Measurements from ENCODE around the gene MUC6.

DNA sequence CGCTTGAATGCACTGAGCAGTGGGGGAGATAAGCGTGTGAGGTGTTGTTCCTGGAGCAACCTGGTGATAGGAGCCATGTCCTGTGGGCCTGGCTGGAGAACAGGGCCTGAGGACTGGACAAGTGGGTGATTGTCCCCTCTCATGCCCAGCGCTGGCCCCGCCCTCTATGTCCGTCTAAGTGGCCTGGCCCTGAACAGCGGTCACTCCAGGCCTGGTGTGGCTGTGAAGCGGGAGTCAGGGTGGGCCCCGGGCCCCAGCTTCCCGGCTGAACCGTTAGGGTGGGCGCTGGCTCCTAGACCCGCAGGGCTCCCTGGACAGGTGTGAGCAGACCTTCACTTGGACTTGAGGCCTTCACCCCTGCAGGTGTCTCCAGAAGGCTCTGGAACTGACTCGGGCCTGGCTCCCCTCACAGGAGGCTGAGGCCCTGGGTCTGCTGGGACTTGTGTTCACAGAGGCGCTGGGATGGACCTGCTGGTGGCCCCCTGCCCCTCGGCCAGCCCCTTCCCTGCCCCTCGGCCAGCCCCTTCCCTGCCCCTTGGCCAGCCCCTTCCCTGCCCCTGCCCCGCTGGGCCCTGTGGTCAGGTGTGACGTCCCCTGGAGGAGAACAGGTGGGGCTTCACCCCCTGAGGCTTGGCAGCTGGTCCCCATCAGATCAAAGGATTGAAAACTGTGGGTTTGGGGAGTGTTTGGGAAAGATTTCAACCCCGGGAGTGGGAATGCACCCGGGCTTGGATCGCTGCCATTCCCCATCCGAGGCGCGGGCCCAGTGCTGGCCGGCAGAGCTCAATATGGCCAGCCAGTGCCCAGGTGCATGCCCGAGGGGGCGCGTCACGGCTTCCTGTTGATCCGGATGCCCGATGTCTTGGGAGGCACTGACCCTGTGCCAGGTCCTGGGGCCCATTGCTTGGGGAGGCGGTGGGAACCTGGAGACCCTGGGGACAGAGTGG lies 3.2 kb upstream of the MUC6 start:
- TF ChIP-seq, protein P1, sequence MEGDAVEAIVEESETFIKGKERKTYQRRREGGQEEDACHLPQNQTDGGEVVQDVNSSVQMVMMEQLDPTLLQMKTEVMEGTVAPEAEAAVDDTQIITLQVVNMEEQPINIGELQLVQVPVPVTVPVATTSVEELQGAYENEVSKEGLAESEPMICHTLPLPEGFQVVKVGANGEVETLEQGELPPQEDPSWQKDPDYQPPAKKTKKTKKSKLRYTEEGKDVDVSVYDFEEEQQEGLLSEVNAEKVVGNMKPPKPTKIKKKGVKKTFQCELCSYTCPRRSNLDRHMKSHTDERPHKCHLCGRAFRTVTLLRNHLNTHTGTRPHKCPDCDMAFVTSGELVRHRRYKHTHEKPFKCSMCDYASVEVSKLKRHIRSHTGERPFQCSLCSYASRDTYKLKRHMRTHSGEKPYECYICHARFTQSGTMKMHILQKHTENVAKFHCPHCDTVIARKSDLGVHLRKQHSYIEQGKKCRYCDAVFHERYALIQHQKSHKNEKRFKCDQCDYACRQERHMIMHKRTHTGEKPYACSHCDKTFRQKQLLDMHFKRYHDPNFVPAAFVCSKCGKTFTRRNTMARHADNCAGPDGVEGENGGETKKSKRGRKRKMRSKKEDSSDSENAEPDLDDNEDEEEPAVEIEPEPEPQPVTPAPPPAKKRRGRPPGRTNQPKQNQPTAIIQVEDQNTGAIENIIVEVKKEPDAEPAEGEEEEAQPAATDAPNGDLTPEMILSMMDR (IDR thresholded peaks at IDR 0.05; ENCODE audit: extremely low read depth in 1 of 2, insufficient read depth in 1 of 2, low read depth in 1 of 2, low read length in 2 of 2): no peak
- TF ChIP-seq POLR2A (IDR thresholded peaks at IDR 0.05; ENCODE audit: low read depth, low read length): no peak
- TF ChIP-seq JUN (IDR thresholded peaks at IDR 0.05; ENCODE audit: borderline replicate concordance, insufficient read depth, insufficient read length, low read depth): no peak
- no peak for TF ChIP-seq EZH2 (IDR thresholded peaks at IDR 0.05; ENCODE audit: borderline replicate concordance, low read depth, low read length, severe bottlenecking)
- TF ChIP-seq, protein P2, sequence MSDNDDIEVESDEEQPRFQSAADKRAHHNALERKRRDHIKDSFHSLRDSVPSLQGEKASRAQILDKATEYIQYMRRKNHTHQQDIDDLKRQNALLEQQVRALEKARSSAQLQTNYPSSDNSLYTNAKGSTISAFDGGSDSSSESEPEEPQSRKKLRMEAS (IDR thresholded peaks at IDR 0.05; ENCODE audit: insufficient read depth, insufficient read length): no peak
- no peak for TF ChIP-seq POLR2AphosphoS5 (IDR thresholded peaks at IDR 0.05; ENCODE audit: insufficient read depth, low read depth, low read length)
- TF ChIP-seq MYC (IDR thresholded peaks at IDR 0.05; ENCODE audit: low read depth, low read length): no peak
- no peak for TF ChIP-seq GATA2 (IDR thresholded peaks at IDR 0.05; ENCODE audit: insufficient read depth, insufficient read length, low read depth, low read length)
